WERI-Rb-1 (cell line): ENCODE results near the gene ABL2.

ENCODE experiments used
- DNase-seq: peaks from one replicate; pipeline ENCODE4 v3.0.0-alpha.2; 2020
- H3K27ac ChIP-seq: fragments of 250-450 bp; sonication (Bioruptor Pico); 2 replicates; pipeline ENCODE4 v1.5.1; 2020; ENCODE audit warnings: mild to moderate bottlenecking, moderate library complexity
- H3K27me3 ChIP-seq: fragments of 250-450 bp; sonication (Bioruptor Pico); 2 replicates; pipeline ENCODE4 v1.5.1; 2021; ENCODE audit warnings: mild to moderate bottlenecking, low read depth, moderate library complexity; ENCODE audit not compliant: insufficient read depth, severe bottlenecking
- H3K36me3 ChIP-seq: fragments of 250-450 bp; sonication (Bioruptor Pico); 2 replicates; pipeline ENCODE4 v1.5.1; 2020; ENCODE audit warnings: mild to moderate bottlenecking, moderate library complexity
- H3K4me3 ChIP-seq: 2 replicates; pipeline ENCODE4 v1.5.1; 2011; ENCODE audit warnings: low read depth, mild to moderate bottlenecking, control low read depth, low read length
- H3K9me3 ChIP-seq: fragments of 250-450 bp; sonication (Bioruptor Pico); 2 replicates; pipeline ENCODE4 v1.5.1; 2021; ENCODE audit warnings: mild to moderate bottlenecking, moderate library complexity; ENCODE audit not compliant: severe bottlenecking
- CTCF ChIP-seq: IDR thresholded peaks from 2 replicates; pipeline ENCODE4 v1.5.1; 2011; ENCODE audit warnings: low read depth, mild to moderate bottlenecking, control low read depth, inconsistent platforms, low read length

ABL2 gene

GRCh38 chr1:179099891-179100290 lies 129.6 kb downstream of the ABL2 start:
- Histone ChIP-seq H3K9me3 (no peaks in the 10 kb centered on the region), H3K27me3 (no peaks in the 10 kb centered on the region), H3K36me3 (peaks cover 49% of the 10 kb centered on the region), H3K4me3 (no peak overlapping the region), H3K27ac (no peak overlapping the region)
- TF ChIP-seq CTCF, result no peak
- no peak for DNase-seq

GRCh38 chr1:179095924-179096323 lies 133.6 kb downstream of the ABL2 start:
- no peaks in the 10 kb centered on the region for H3K9me3 ChIP-seq
- no peak overlapping the region for H3K4me3 ChIP-seq
- DNase-seq, result no peak
- peak overlapping the region; percentile 76 for H3K27ac ChIP-seq
- no peaks in the 10 kb centered on the region for H3K27me3 ChIP-seq
- peaks cover 77% of the 10 kb centered on the region for H3K36me3 ChIP-seq
- no peak for TF ChIP-seq CTCF

- no peaks in the 10 kb centered on the region for H3K9me3 ChIP-seq
- peaks cover 78% of the 10 kb centered on the region for H3K36me3 ChIP-seq
- TF ChIP-seq CTCF, result no peak
- H3K27me3 ChIP-seq, result no peaks in the 10 kb centered on the region
- H3K27ac ChIP-seq, result peak overlapping the region; percentile 76
- DNase-seq, result peak; percentile 76
- no peak overlapping the region for H3K4me3 ChIP-seq
These were observed 134.1 kb downstream of the ABL2 start for GRCh38 chr1:179095377-179095776.

- H3K27ac ChIP-seq, result peak overlapping the region; percentile 76
- H3K4me3 ChIP-seq, result no peak overlapping the region
- DNase-seq, result no peak
- H3K27me3 ChIP-seq, result no peaks in the 10 kb centered on the region
- peaks cover 81% of the 10 kb centered on the region for H3K36me3 ChIP-seq
- H3K9me3 ChIP-seq, result no peaks in the 10 kb centered on the region
- no peak for TF ChIP-seq CTCF
These were observed 134.7 kb downstream of the ABL2 start for GRCh38 chr1:179094818-179095217.

- peaks cover 94% of the 10 kb centered on the region for H3K36me3 ChIP-seq
- DNase-seq, result no peak
- no peak for TF ChIP-seq CTCF
These were observed 136.5 kb downstream of the ABL2 start for GRCh38 chr1:179092896-179093461.

GRCh38 chr1:179091691-179092165 lies 137.7 kb downstream of the ABL2 start:
- TF ChIP-seq CTCF, result no peak
- DNase-seq, result peak; percentile 81
- H3K27ac ChIP-seq, result peak overlapping the region; percentile 66

More at GRCh38 chr1:179092896-179093461, 136.5 kb downstream of the ABL2 start:
- Histone ChIP-seq H3K27ac (no peak overlapping the region; the same call in 1 of the 2 replicates), H3K9me3 (no peaks in the 10 kb centered on the region), H3K27me3 (no peaks in the 10 kb centered on the region), H3K4me3 (no peak overlapping the region)

More at GRCh38 chr1:179091691-179092165, 137.7 kb downstream of the ABL2 start:
- Histone ChIP-seq H3K36me3 (peaks cover 94% of the 10 kb centered on the region), H3K4me3 (no peak overlapping the region), H3K9me3 (no peaks in the 10 kb centered on the region), H3K27me3 (no peaks in the 10 kb centered on the region)
